ENCODE measurements around the gene TUBGCP2. TPM values are rescaled to one million over a fixed set of nuclear protein-coding genes. Genes with fewer than 3 reads are reported as not detected.

Gene TUBGCP2
- polyA plus RNA-seq, 3 donors = 21.0 to 35.0 (median 26.8) TPM

DNA sequence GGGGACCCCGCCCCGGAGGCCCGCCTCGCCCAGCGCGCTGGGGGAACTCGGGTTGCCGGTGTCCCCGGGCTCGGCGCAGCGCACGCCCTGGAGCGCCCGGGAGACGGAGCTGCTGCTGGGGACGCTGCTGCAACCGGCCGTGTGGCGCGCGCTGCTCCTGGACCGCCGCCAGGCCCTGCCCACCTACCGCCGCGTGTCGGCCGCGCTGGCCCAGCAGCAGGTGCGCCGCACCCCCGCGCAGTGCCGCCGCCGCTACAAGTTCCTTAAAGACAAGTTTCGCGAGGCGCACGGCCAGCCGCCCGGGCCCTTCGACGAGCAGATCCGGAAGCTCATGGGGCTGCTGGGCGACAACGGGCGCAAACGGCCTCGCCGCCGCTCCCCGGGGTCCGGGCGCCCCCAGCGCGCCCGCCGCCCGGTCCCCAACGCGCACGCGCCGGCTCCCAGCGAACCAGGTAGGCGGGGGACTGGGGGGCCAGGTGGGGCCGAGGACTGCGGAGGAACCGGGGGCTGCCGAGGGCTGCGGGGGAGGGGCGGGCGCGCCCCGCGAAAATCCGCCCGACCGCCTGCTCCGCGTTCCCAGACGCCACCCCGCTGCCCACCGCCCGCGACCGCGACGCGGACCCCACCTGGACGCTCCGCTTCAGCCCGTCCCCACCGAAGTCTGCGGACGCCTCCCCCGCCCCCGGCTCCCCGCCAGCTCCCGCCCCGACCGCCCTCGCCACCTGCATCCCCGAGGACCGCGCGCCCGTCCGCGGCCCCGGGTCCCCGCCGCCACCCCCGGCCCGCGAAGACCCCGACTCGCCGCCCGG lies 78.1 kb downstream of the TUBGCP2 start:
- no peak overlapping the region for H3K27ac ChIP-seq (ENCODE audit: low read depth, low read length)
- 1 to 4% (median 3%) methylated on average over 69 to 113 of the region's 122 CpGs for WGBS, 3 donors

DNA sequence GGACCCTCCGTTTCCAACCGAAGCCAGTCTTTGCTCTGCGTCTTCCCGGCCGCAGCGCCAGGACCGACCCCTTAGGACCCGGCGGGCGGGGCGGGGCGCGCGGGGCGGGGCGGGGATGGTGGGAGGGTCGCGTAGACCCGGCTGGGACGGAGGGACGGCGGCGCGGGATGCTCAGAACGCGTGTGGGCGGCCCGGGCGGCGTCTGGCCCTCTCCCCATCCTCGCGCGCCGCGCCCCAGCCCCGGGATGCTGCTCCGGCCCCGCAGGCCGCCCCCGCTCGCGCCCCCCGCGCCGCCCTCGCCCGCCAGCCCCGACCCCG lies 78.7 kb downstream of the TUBGCP2 start, which contains the start of gene UTF1:
Gene UTF1, plus strand, starts transcription at position 174 of the 318 bp plus-strand sequence. Its CDS starts 72 bp downstream, at position 246.
- H3K27ac ChIP-seq (ENCODE audit: low read depth, low read length) = no peak within 1 kb of the TSS
- 2 to 4% (median 4%) methylated on average over 17 to 42 of the region's 49 CpGs for WGBS, 3 donors

DNA sequence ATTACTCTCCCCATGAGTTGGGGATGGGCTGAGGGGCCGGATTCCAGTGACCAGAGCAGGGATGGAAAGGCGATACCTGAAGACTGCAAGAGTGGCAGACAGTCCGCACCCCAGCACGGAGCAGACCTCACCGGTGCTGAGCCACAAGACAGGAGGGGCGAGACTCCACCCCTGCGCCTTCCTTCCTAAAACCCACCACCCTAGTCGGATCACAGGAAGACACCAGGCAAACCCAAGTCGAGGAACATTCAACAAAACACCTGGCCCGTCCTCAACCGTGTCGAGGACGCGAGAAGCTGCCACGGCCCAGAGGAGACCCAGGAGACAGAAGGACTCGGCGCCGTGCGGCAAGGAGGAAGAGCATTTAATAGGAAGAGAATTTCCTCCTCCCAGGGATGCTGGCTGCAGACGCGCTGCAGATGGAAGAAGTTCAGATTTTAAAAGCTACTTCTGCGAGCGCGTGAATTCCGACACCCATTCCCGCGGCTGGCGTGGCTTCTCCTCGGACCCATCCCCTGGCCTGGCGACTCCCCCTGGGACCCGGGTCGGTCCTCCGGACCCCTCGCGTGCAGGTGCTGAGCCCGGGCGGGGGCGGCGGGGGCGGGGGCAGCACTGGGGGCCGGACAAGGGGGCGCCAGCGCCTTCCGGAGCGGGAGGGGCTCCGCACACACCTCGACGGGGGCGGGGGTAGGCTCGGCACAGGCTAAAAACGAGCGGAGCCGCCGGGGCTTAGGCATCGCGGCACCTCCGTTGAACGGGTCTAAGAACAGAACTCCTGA lies 79.2 kb downstream of the TUBGCP2 start:
- 5 to 10% (median 8%) methylated on average over 52 to 58 of the region's 58 CpGs for WGBS, 3 donors
- no peak overlapping the region for H3K27ac ChIP-seq (ENCODE audit: low read depth, low read length)

Other genes starting within 250 kb of the TUBGCP2 start
- gene ADGRA1, start 220.9 kb downstream of the TUBGCP2 start, polyA plus RNA-seq = under 1 TPM in 2 of 3 donors, not detected in 1; 0.07 to 0.17 TPM
- under 1 TPM; 0.13 to 0.34 (median 0.28) TPM for gene KNDC1, start 148.7 kb downstream of the TUBGCP2 start, polyA plus RNA-seq
- not detected for gene UTF1, start 78.7 kb downstream of the TUBGCP2 start, polyA plus RNA-seq
- gene VENTX, start 71.0 kb downstream of the TUBGCP2 start, polyA plus RNA-seq = under 1 TPM; 0.28 to 0.80 (median 0.56) TPM
- gene ADAM8, start 32.0 kb downstream of the TUBGCP2 start, polyA plus RNA-seq = 10 to 100 TPM in 1 of 3 donors, 1 to 10 TPM in 2; 2.3 to 14.1 (median 3.8) TPM
- gene ZNF511, start within 50 bp of the TUBGCP2 start, polyA plus RNA-seq = 10 to 100 TPM; 19.8 to 43.9 (median 29.7) TPM
- gene CALY, start 28.0 kb upstream of the TUBGCP2 start, polyA plus RNA-seq = under 1 TPM in 1 of 3 donors, not detected in 2; 0.95 TPM
- under 1 TPM in 2 of 3 donors, not detected in 1; 0.09 to 0.16 TPM for gene PRAP1, start 38.5 kb upstream of the TUBGCP2 start, polyA plus RNA-seq
- gene FUOM, start 49.1 kb upstream of the TUBGCP2 start, polyA plus RNA-seq = 10 to 100 TPM; 22.1 to 45.1 (median 23.3) TPM
- gene ECHS1, start 64.5 kb upstream of the TUBGCP2 start, polyA plus RNA-seq = 100 to 1,000 TPM in 2 of 3 donors, 10 to 100 TPM in 1; 82.3 to 405 (median 199) TPM
- 1 to 10 TPM; 4.5 to 5.7 (median 5.4) TPM for gene PAOX, start 70.4 kb upstream of the TUBGCP2 start, polyA plus RNA-seq
- gene MTG1, start 85.3 kb upstream of the TUBGCP2 start, polyA plus RNA-seq = 10 to 100 TPM; 33.9 to 40.2 (median 35.9) TPM
- under 1 TPM; 0.11 to 0.18 (median 0.16) TPM for gene SPRN, start 115.8 kb upstream of the TUBGCP2 start, polyA plus RNA-seq
- gene SCART1, start 145.1 kb upstream of the TUBGCP2 start, polyA plus RNA-seq = 1 to 10 TPM in 1 of 3 donors, under 1 TPM in 2; 0.91 to 1.3 (median 0.93) TPM
- 1 to 10 TPM; 1.3 to 3.1 (median 2.1) TPM for gene CYP2E1, start 218.5 kb upstream of the TUBGCP2 start, polyA plus RNA-seq

Data from adipose tissue (tissue), 3 donors.